Fibroblast of upper back skin (primary cell): Measurements from ENCODE around the gene FGF1.

Experiments used
- DNase-seq: peaks from one replicate; pipeline ENCODE4 v3.0.0-alpha.2; 2013

FGF1 gene

DNA sequence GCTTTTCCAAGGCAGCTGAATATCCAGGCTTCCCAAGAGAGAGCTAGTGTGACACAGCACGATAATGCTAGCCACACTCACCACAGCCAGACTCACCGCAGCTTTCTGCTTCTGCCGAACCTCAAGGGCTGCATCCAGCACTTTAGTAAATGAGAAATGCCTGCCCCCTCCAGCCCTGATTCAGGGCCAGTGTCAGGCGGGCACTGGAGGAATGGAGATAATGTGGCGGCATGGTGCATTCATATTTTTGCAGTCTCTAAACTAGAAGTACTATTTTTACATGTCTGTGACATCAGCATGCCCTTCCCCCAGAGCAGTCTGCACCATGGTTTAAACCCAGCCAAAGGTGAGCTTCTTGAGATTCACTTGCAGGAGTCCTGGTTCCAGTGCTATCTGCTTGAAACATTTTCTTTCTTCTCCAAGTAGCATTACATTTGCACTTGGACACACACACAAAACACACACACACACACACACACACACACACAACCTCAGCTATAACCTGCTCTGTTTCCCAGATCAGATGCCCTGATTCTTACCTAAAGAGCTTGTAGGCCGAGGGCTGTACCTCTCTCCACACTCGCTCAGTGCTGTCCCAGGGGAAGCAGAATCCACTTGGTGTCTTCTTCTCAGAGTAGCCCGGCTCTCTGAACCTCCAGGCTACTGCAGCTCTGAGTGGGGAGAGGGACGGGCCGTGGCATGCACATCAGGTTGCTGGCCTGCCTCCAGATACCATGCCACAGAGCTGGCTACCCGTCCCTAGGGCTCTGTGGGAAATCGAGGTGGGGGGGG is at the start of gene FGF1:
Gene FGF1 (minus strand): TSS at position 673 of the 792 bp plus-strand sequence. CDS start 71,963 bp downstream, outside the sequence.
- peak; percentile 35 for DNase-seq

DNA sequence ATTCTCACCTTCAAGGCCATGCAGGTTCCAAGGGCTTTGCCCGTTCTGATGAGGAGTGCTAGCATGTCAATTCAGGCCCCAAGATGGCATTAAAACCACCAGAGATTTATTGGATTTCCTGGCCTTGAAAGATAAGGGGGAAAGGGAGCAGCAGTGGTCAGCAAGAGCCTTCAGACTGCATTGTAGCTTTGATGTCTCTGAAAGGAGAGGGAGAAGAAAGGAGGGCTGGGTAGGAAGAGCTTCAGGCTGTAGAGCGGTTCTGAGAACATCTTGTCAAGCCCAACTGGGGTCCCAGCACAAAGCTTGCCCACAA is 41.8 kb upstream of the FGF1 start:
- no peak for DNase-seq

DNA sequence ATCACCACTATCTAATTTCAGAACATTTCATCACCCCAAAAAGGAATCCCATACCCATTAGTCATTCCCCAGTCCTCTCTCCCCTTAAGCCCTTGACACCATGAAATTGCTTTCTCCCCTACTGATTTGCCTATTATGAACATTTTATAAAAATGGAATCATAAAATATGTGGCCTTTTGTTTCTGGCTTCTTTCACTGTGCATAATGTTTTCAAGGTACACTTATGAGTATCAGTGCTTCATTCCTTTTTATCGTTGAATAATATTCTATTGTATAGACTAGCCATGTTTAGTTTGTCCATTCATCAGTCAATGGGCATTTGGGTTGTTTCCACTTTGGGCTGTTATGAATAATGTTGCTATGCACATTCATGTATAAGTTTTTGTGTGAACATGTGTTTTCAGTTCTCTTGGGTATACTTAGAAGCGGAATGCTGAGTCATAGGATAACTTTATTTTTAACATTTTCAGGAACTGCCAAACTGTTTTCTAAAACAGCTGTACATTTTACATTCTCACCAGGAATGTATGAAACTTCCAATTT is 40.4 kb upstream of the FGF1 start:
- DNase-seq, result peak; percentile 98

DNA sequence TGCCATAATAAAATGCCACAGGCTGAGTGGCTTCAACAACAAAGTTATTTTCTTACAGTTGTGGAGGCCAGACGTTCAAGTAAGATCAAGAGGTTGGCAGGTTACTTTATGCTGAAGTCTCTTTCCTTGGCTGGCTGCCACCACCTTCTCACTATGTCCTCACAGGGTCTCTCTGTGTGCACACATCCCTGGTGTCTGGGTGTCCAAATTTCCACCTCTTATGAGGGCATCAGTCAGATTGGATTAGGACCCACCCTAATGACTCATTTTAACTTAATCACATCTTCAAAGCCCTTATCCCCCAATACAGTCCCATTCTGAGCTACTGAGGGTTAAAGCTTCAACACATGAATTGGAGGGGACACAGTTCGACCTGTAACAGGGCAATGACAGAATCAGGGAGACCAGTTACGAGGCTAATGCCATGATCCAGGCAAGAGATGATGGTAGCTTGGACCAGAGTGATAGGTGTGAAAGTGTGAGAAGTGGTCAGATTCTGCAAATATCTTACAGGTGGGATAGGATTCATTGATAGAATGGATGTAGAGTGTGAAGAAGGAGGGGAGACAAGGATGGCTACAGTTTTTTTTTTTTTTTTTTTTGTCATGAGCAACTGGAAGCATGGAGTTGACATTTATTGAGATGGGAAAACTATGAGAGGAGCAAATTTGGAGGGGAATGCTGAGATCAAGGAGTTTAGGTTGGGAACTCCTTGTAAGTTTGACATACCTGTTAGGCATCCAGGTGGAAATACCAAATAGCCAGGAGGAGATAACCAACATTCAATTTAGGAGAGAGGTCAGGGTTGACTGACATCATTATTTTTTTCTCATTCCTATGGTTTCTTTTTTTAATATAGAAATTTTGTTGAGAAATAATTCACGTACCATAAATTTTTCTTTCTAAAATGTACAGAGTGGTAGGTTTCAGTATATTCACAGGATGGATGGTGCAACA is 39.6 kb upstream of the FGF1 start:
- DNase-seq, result no peak

DNA sequence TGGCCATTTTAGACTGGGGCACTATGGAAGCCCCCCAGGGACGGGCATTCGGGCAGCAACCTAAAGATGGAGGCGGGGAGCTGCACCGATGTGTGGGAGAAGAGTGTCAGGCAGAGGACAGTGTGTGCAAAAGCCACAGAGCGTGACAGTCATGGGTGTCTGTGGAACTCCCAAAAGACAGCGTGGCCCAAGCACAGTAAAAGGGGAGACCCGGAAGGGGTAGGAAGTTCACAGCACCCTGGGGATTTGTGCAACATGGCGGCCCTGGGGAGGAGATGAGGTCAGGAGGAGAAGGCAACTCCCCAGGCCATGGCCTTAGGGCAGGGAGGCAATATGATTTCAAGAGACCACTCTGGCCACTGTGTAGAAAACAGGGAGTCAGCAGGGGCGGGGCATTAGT is 38.9 kb upstream of the FGF1 start:
- DNase-seq, result no peak

DNA sequence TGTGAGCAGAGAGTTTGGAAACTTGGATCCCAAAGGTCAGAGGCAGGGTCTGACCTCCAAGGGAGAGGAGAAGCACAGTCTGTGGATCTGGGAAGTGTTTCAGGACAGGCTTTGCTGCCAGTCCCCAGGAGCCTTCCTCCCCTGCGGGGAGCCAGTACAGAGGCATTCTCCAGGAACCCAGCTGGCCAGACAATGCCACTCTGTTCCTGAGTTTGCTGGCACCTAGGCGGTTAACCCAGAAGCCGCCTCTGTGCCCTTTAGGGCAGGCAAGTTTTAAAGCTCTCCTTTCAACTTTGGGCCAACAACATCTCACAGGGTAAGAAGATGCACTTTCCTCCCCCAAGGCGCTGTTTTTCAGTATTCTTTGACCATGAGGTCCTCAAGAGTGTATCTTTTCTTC is 37.0 kb upstream of the FGF1 start:
- DNase-seq, result no peak

DNA sequence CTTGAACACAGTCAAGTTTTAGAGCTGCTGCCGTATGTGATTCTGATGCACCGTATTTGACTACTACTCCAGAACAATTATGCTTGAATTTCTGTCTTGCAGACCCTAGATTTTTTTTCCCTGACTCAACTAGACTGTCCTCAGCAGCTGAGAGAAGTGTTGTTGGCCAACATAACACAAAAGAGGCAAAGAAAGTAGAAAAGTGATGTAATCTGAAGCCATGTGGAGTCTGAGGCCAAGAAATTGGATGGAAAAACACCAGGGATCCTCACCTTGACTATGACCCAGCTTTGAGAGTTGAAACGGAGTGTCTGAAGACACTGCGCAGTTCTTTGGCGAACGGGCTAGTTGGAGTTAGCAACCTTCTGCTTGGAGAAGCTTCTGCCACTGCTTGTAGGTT is 36.3 kb upstream of the FGF1 start:
- peak; percentile 66 for DNase-seq

DNA sequence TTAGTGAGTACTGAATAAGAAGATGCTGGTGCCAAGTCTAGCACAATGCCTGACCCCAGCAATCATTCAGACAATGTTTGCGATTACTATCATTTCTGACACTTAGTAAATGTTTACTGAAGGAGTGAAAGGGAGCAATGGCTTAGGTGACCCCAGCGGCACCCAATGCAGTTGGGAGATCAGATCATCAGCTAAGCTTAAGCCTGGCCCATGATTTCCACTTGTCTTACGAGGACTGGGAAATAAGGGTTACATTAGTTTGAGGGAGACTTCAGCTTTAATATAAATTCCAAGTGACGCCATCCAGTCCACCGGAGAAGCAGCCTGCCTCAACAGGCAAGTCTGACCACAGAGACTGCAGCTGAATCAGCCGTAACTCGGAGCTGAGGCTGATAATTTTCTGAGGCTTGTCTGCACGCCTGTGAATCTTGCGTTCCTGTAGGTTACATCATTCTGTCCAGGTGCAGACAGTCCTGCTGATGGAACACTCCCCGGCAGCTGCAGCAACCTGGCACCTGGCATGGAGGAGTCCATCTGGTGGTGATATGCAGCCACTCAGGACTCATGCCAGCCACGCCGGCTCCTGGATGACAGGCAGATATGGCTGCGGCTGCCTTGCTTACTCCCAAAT is 34.9 kb upstream of the FGF1 start:
- DNase-seq, result peak; percentile 75

DNA sequence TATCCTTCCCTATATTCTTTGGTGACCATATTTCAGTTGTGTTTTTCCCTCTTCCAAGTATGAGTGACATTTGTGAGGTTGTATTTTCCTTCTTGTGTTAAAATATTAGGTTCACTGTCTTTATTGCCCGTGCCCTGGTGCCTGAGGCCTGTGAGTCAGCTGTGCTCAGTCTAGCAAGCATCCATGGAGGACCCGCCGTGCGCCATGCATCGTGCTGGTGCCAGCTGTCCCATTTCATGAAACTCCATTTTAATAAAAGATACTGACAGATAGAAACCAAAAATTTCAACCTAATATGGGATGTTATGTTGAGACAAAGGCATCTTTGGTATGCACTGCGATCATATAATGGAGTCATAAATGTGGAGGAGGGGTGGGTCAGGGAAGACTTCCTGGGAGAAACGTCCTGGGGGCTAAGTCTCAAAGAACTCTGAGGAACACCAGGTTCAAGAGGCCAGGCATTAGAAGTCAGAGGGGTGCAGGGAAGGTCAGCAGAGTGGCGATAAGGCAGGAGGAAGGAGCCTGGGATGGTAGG is 34.0 kb upstream of the FGF1 start:
- DNase-seq, result peak; percentile 61

DNA sequence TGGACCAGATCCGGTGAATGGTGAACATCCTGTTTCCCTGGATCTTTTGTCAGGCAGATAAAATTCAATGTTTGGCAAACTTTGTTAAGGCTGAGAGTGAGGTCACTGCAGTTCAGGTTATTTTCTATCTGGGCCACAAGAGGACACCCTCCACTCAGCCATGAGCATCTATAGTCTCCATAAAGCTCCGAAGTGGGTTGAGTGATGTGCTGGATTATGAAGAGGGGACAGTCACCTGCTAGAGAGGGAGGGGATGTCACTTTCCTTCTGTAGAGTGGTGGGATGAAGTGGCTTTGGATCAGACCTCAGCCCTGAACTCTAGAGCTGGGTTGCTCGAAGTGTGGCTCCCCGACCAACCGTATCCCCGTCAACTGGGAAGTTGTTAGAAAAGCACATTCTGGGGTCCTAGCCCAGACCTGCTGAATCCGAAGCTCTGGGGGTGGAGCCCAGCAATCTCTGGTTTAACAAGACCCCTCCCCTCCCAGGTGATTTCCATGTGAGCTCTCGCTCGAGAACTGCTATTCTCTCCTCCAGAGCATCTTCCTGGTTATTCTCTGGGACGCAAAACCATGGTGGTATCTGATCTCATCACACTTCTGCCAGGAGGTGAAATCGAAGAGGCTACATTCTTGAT is 31.8 kb upstream of the FGF1 start:
- DNase-seq, result peak; percentile 71

DNA sequence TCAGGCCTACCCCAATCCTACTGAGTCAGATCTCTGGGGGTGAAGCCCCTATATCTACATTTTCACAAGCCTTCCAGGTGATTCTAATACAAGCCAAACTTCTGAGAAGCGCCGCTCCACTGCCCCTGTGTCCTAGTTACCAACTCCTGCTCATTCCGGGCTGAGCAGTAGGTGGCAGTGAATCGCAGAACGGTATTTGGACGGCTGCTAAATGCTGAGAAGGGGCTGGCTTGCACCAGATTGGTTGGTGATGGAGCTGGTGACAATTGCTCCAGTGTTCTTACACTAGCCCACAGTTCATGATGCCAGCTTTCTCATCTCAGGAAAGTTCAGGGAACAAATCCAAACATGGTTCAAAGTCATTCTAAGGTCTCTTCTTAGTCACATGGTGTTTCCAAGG is 31.1 kb upstream of the FGF1 start:
- peak; percentile 60 for DNase-seq

DNA sequence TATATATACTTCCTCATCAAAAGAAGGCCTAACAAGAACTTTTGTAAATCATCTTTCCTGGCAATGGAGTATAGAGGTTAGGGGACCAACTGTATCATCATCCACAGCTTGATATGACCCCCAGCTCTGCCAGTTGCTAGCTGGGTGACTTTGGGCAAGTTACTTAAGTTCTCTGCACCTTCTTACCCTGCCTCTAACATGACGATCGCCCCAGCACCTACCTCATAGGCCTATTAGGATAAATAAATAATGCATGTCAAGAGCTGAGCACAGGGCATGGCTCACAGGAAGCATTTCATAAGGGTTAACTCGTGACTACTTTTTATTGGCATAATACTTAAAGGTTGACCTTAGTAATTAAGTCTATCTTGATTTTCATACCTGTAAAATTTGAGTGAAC is 29.4 kb upstream of the FGF1 start:
- DNase-seq, result no peak

DNA sequence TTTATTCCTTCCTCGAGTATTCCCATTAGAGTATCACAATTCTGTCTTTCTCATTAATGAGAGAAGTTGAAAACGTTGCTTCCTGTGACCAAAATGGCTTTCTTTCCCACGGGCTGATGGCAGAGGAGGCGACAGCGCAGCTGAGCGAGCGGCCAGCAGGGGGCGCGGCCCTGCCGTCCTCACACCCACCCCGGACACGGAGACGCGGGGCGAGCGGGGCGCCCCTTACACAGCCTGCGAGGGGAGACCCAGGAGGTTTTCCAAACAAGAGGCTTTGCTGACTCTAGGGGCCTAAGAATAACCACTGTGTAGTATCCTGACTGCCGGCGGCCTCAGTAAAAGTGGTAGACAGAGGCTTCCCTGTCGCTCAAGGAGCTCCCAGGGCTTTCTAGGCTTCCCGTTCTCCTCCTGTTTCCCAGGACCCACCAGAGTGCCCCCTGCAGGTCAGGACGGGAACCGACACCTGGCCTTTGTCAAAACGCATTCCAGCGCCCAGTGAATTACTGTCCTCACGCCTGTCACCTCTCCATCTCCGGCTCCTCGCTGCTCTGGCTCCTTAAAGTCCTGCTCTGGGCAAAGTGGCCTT is 27.3 kb upstream of the FGF1 start:
- peak; percentile 84 for DNase-seq

DNA sequence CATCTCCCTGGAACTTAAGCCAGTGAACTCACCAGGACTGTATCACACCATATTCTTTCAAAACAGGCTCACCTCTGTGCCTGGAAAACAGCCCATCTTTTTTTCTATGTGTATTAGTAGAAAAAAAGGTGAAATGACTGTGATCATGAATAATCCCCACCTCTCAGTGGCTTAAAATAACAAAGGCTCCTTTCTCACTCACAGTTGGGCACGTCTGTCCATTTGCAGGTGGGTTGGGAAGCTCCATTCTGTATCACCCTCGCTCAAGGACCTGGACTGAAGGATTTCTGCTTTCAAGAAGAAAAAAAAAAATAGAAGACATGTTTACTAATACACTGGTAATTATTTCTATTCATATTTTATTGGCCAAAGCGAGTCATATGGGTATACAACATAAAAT is 17.3 kb upstream of the FGF1 start:
- DNase-seq, result no peak

DNA sequence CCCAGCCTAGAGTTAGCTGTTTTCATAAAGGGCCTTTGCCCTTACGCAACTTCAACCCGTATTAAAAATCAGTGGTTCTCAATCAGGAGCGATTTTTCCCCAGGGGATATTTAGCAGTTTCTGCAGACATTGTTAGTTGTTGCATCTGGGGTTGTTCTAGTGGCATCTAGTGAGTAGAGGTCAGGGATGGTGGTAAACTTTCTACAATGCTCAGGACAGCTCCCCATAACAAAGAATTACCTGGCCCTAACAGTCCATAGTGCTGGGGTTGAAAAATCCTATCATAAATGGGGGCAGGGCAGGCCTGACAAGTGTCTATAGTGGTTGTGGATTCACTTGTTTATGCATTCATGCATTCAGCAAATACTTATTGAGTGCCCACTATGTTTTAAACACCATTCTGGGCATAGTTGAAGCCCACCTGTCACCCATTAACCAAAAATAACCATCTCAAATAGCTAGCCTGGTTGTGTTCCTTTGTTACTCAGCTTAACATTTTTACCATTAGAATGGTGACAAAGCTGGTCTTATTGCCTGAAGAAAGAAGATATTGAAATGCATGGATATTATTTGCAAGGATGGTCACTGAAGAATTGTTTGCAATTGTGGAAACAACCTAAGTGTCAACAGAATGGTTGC is 15.9 kb upstream of the FGF1 start:
- DNase-seq, result no peak

DNA sequence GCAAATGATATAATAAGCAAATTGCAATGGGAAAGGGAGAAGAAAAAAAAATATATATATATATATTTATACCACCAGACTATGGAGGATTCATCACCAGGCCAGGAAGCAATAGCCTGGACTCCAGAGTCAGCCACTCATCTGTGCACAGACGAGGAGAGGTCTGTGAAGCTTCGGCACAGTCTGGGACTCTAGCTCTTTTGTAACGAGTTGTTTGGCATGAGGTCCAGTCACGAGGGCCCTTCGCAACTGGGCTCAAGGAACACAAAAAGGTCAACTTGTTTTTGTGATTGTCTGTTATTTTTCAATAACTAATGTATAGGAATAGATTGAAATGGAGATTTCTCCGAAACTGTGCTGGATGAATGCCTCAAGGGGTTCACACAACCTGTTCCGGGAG is 14.7 kb upstream of the FGF1 start:
- no peak for DNase-seq

DNA sequence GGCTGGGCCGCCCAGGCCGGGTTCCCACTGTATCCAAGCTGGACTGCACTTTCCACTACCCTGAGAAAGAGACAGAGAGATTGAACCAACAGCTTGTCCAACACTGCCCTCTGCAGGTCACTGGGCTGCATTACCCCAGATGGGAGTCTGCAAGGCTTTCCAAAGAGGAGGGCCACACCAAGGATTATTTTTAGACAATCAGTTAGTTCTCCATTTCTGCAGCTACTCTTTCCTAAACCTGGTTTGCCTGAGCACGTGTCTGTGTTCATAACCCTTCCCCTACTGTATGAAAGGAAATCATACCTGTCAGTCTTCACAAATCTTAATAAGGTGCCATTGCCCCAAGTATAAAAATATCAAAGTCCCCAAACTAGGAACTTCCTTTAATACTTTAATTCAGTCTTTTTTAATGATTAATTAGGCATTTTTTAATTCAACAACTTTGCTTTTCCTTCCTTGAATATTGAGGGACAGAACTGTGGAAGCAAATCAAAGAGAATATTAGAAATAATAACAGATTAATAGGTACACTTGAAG is 13.4 kb upstream of the FGF1 start:
- peak; percentile 85 for DNase-seq

DNA sequence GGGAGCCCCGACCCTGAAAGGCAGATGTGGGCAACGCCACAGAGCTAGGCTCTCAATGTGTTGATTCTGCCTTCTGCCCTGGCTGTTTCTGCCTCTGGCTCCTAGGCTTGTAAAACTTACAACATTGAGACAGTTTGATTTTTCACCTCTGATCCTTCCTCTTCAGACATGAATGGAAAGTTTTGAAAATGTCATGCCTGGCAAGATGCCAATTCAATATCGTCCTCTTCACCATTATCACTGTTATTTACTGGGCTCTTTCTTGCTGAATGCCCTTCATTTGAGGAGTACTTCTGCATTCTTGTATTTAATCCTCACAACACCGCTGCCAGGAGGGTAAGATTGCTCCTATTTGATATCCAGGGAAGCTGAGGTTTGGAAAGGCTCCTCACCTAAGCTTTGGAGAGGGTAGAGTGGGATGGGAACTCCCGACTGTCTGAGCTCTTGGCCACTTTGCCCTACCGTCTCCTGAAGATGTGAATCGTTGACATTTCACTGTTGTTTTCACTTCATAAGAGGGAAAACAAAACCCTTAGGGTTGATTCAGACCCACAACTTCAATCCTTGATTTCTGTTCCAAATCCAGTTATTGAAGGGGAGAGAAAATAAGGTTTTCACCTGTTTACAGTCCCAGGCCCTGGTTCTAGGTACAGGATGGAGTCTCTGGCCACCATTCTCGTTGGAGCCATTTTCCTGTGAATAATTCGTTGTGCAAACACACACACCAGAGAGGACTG is 12.7 kb upstream of the FGF1 start:
- DNase-seq, result no peak

DNA sequence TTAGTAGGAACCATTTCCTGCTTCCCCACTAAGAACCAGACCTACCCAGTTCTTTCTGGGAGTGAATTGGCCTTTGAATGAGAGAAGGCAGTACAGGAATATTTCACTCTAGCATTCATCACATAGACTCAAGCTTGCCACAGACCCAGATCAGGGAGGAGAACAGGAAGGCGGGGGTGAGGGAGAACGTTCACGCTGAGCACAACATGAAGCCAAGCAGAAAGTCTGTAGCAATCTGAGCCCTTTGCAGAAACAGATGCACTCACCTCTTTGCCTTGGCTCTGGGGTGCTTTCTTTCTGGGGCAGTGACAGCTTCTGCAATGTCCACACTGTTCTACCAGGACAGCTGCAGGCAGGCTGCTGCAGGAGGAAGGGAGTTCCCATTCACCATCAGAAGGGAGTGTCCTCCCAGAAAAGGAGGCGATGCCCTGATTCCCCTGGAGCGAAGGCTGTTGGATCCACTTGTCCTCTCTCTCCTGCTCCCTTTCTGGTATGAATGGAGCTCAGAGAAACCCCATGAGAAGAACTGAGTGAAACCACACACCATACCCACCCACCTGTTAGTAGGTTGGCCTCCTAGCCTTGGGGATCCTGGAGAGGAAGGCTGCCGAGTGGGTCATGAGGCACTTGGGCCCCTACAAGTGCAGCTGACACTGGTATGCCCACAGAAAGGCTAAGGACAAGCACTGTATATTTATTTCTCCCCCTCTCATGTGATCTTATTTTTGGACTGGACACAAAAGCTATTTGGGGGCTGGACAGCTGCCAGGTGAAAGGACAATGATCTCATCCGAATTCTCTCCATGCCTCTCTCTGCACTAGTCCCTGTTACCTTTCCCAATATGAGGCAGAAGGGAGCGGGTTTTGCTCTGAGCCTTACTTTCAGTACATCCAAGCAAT is 11.7 kb upstream of the FGF1 start:
- peak; percentile 70 for DNase-seq

DNA sequence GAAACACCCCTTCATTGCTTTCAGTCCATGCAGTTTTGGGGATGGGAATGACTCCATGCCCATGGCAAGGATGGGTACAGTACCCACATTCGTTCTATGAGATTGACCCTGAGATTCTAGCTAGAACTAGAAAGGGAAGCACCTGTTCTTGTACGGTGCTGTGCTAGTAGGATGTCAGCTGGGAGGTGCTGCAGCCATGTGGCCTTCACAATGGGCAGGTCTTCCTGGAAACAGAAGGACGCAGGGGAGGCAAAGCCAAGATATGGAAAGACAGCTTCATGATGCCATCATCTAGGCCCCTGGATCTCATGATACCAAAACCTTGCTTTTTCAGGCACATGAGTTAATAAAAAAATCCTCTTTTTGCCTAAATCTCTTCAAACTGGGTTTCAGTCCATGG is 10.5 kb upstream of the FGF1 start:
- no peak for DNase-seq
